ENCODE measurements around the gene RBMS3. TPM values are rescaled to one million over a fixed set of nuclear protein-coding genes. Genes with fewer than 3 reads are reported as not detected.

The RBMS3 gene
- total RNA-seq, 2 experiments from 2014 or later, result 1.0 TPM; not detected in 1

DNA sequence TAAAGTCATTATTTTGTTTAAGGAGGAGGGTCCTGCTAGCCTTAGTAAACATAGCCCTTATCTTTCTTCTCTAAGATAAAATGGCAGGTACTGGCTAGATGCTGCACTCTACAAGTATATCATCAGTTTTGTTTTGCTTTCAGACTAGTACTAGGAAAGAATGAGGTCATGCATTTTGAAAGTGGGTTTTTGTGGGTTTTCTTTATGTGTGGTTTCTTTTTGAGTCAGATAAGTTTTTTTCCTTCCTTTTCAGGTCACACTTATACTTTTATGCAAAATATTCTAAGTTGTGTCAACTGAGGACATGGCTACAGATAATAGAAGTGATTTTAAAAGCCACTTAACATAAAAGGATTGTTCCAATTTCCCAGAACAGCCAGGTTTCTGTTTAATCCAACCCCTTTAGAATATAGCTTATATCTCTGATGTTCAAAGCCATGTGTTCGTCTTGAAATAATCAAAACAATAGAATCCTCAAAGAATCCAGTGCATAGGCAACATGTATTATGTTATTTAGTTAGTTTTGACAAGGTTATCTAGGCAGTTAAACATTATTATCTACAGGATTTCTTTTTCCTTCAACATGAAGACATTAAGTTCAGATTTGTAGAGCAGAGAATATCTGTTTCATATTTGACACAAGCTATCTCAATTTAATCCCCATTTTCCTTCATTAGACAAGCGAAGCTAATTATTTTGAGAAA is 406.2 kb downstream of the RBMS3 start:
- CTCF ChIA-PET (ENCODE audit: unreplicated experiment), result no interaction called here
- H3K4me3 ChIP-seq (ENCODE audit: low read depth, low read length, poor library complexity, severe bottlenecking), result no peak overlapping the region
- no peaks in the 10 kb centered on the region for H3K4me1 ChIP-seq (ENCODE audit: insufficient read depth, low read length, poor library complexity, severe bottlenecking)
- POLR2A ChIA-PET, result interaction anchor here (0.5 to 1.6 kb wide), 2 partner anchors 8 to 1037 kb away, joined by 3 read pairs; no protein-coding TSS in a partner anchor
- H3K4me2 ChIP-seq (ENCODE audit: low read length), result no peak overlapping the region; the same call in 1 of the 2 replicates
- no peaks in the 10 kb centered on the region for H3K9me3 ChIP-seq (ENCODE audit: low read length)
- BruUV-seq (replicated peaks), result no TSS peak
- no peak overlapping the region for H3K27ac ChIP-seq (ENCODE audit: low read depth, low read length, poor library complexity, severe bottlenecking)
- H4K20me1 ChIP-seq (ENCODE audit: insufficient read depth, low read length), result no peaks in the 10 kb centered on the region
- TF ChIP-seq, protein P1, sequence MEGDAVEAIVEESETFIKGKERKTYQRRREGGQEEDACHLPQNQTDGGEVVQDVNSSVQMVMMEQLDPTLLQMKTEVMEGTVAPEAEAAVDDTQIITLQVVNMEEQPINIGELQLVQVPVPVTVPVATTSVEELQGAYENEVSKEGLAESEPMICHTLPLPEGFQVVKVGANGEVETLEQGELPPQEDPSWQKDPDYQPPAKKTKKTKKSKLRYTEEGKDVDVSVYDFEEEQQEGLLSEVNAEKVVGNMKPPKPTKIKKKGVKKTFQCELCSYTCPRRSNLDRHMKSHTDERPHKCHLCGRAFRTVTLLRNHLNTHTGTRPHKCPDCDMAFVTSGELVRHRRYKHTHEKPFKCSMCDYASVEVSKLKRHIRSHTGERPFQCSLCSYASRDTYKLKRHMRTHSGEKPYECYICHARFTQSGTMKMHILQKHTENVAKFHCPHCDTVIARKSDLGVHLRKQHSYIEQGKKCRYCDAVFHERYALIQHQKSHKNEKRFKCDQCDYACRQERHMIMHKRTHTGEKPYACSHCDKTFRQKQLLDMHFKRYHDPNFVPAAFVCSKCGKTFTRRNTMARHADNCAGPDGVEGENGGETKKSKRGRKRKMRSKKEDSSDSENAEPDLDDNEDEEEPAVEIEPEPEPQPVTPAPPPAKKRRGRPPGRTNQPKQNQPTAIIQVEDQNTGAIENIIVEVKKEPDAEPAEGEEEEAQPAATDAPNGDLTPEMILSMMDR (conservative IDR thresholded peaks at IDR 0.05; ENCODE audit: low read length), result no peak
- no peak for TF ChIP-seq EZH2phosphoT487 (IDR thresholded peaks at IDR 0.05; ENCODE audit: borderline replicate concordance, low read depth, low read length)
- DNase-seq (ENCODE audit: low spot score), result no peak
- no peaks in the 10 kb centered on the region for H3K9me2 ChIP-seq (ENCODE audit: insufficient read depth, low read length)
- H2AFZ ChIP-seq (ENCODE audit: low read length), result no peak overlapping the region
- no peaks in the 10 kb centered on the region for H3K79me2 ChIP-seq (ENCODE audit: insufficient read depth, low read depth, low read length)
- no peaks in the 10 kb centered on the region for H3K36me3 ChIP-seq (ENCODE audit: insufficient read depth, low read length)
- intact Hi-C loops (cut with micrococcal nuclease; ENCODE audit: unreplicated experiment), result no loop called here

DNA sequence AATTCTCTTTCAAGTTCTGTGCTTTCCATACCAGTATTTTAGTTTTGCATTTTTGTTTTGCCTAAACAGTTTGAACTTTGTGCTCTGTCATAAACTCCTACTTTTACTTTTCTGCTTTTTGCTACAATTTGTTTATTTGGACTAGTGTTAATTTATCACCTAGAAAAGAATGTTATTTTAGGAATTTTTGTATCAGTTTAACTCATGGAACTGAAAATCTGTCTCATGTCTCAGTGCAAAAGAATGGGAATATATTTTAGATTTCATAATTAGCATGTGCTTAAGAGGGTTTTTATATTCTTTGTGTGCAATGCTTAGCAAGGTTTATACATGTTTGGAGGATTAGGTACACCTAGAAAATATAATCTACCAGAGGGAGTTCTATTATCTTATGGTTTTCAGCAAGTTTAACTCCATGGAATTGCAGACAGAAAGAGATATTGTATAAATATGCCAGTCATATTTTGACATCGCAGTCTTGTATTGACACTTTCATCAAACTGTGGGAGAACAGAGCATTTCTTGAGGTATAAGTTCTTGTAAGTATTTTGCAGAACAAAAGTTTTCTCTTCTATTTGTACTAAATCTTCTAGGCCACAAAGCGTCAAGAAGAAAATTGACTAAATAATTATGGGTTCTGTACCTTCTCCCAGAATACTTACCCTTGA is 409.9 kb downstream of the RBMS3 start:
- no peaks in the 10 kb centered on the region for H3K4me1 ChIP-seq (ENCODE audit: insufficient read depth, low read length, poor library complexity, severe bottlenecking)
- no peaks in the 10 kb centered on the region for H3K79me2 ChIP-seq (ENCODE audit: insufficient read depth, low read depth, low read length)
- ChIA-PET CTCF (ENCODE audit: unreplicated experiment) (no interaction called here), POLR2A (no interaction called here)
- H3K9me2 ChIP-seq (ENCODE audit: insufficient read depth, low read length), result no peaks in the 10 kb centered on the region
- H2AFZ ChIP-seq (ENCODE audit: low read length), result no peak overlapping the region
- no peak overlapping the region for H3K4me3 ChIP-seq (ENCODE audit: low read depth, low read length, poor library complexity, severe bottlenecking)
- intact Hi-C loops (cut with micrococcal nuclease; ENCODE audit: unreplicated experiment), result no loop called here
- H3K4me2 ChIP-seq (ENCODE audit: low read length), result no peak overlapping the region
- no peak for DNase-seq (ENCODE audit: low spot score)
- TF ChIP-seq, protein P1 (conservative IDR thresholded peaks at IDR 0.05; ENCODE audit: low read length), result no peak
- TF ChIP-seq EZH2phosphoT487 (IDR thresholded peaks at IDR 0.05; ENCODE audit: borderline replicate concordance, low read depth, low read length), result no peak
- no peaks in the 10 kb centered on the region for H4K20me1 ChIP-seq (ENCODE audit: insufficient read depth, low read length)
- no peak overlapping the region for H3K27ac ChIP-seq (ENCODE audit: low read depth, low read length, poor library complexity, severe bottlenecking)
- H3K36me3 ChIP-seq (ENCODE audit: insufficient read depth, low read length), result no peaks in the 10 kb centered on the region
- BruUV-seq (replicated peaks), result no TSS peak
- no peaks in the 10 kb centered on the region for H3K9me3 ChIP-seq (ENCODE audit: low read length)

DNA sequence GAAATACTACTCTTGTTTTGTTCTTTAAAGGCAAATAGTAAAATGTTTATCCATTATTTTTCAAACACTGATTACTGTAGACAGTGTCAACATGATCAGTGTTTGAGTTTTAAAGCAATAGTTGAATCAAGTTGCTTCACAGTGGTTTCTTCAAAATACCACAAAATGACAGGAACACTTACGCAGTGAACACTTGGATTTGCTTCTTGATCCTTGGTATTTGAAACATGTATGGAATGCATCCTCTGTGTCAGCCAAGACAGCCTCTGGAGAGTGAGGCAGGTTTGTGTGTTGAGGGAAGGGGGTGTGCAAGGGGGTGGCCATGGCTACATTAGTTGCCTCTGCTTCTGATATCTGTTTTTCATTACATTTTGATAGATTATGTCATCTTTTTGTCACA is 413.0 kb downstream of the RBMS3 start:
- Histone ChIP-seq H2AFZ (ENCODE audit: low read length) (no peak overlapping the region), H3K79me2 (ENCODE audit: insufficient read depth, low read depth, low read length) (no peaks in the 10 kb centered on the region), H3K36me3 (ENCODE audit: insufficient read depth, low read length) (no peaks in the 10 kb centered on the region), H3K9me3 (ENCODE audit: low read length) (no peaks in the 10 kb centered on the region), H3K4me2 (ENCODE audit: low read length) (no peak overlapping the region), H3K27ac (ENCODE audit: low read depth, low read length, poor library complexity, severe bottlenecking) (no peak overlapping the region), H3K4me1 (ENCODE audit: insufficient read depth, low read length, poor library complexity, severe bottlenecking) (no peaks in the 10 kb centered on the region), H3K4me3 (ENCODE audit: low read depth, low read length, poor library complexity, severe bottlenecking) (no peak overlapping the region), H3K9me2 (ENCODE audit: insufficient read depth, low read length) (no peaks in the 10 kb centered on the region), H4K20me1 (ENCODE audit: insufficient read depth, low read length) (no peaks in the 10 kb centered on the region)
- intact Hi-C loops (cut with micrococcal nuclease; ENCODE audit: unreplicated experiment), result no loop called here
- no peak for DNase-seq (ENCODE audit: low spot score)
- ChIA-PET CTCF (ENCODE audit: unreplicated experiment) (no interaction called here), POLR2A (no interaction called here)
- no peak for TF ChIP-seq EZH2phosphoT487 (IDR thresholded peaks at IDR 0.05; ENCODE audit: borderline replicate concordance, low read depth, low read length)
- TF ChIP-seq, protein P1 (conservative IDR thresholded peaks at IDR 0.05; ENCODE audit: low read length), result no peak
- BruUV-seq (replicated peaks), result no TSS peak

Data from OCI-LY7 (cell line).